ENCODE data around the gene ARHGAP35.
A peak's percentile ranks its signal among the peaks of the same experiment; 100 is the strongest.
"Not testable (repeated sequence)": the region's sequence is repeated elsewhere in the genome, so short reads cannot be mapped to it uniquely, and the experiment has no call there.

Gene ARHGAP35

GRCh38 chr19:46845959-46846459 lies 14.8 kb upstream of the ARHGAP35 start:
- DNase-seq = no peak

DNA sequence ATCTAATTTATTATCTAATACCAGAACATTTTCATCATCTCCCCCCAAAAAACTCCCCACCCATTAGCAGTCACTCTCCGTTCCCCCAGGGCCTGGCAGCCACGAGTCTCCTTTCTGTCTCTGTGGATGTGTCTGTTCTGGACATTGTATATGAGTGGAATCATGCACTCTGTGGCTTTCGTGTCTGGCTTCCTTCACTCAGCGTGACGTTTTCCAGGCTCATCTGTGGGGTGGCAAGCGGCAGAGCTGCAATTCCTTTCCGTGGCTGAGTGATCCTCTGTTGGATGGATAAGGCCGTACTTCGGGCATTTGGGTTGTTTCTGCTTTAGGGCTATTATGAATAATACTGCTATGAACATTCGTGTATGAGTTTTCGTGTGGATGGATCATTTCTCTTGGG lies 13.3 kb upstream of the ARHGAP35 start:
- DNase-seq = no peak

DNA sequence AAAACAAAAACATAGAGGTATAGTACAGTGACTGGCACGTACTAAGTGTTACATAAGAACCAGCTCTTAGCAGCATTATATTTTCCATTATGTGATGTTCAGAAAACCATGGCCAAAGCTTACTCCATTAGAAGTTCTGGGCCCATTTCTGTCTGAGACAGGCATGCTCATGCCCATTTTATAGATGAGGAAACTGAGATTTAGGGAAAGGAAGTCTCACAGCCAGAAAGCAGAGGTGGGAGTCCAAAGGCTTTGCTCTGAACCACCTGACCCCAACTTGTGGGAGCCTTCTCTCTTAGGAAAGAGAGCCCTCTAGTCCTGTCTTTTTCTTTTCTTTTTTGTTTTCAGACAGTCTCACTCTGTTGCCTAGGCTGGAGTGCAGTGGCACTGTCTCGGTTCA lies 12.4 kb upstream of the ARHGAP35 start:
- DNase-seq = no peak

DNA sequence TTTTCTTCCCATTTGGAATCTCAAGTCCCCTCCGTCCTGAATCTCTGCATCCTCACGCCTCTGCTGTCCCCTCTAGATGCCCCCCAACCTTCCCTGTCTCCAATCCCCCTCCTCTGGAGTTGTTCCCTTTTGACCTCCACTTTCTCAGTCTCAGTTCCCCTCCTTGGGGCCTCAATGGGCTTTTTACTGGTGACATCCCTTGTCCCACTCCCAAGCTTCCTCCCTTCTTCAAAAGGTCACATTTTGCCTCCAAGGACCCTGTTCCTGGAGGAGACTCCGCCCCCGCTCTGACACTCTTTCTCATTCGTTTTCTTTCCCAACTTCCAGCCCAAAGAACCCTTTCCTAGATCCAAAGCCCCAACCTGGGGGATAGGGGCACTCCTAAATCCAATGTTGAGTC lies 11.2 kb upstream of the ARHGAP35 start:
- no peak for DNase-seq

DNA sequence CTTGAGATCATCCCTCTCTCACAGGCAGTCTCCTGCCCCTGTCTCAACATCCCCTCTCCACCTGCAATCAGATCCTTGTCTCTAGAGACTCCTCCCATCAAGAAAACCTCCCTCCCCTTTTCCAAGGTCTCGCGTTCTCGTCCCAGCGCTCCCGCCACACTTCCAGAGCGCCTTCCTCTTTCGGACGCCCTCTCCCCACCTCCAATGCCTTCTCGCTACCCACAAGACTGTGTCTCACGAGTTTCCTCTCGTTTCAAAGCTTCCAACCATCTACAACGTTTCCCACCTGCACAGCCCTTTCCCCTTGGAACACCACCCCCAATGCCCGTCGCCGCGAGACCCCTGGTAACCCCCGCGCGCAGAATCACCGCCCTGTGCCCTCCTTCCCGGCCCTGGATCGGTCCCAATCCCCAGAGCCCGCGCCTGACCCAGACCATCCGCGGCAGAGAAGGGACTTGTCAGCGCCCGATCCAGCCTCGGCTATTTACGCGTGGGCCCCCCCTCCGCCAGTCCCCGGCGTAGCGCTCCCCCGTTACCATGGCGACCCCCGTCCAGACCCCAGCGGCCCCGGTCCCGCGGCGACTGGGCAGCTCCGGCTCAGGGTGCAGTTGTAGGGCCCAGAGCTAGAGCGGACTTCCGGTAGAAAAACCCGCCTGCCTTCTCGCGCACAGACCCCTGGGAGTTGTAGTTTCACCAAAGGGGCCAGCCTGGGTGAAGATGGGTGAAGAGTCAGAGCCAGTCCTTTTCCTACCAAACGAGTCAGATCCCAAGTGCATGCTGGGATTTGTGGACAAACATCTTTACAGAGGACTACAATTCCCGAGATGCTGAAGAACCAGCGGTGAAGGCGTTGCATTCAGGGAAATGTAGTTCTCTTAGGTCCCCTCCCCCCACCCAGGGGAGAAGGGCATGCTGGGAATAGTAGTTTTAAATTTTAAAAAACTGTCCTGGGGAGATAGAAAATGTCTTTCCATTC lies 10.3 kb upstream of the ARHGAP35 start, which contains the start of gene AP2S1:
Gene AP2S1, minus strand, starts transcription at position 619 of the 976 bp plus-strand sequence. Its CDS starts 80 bp downstream, at position 539.
- peak; percentile 94 for DNase-seq

DNA sequence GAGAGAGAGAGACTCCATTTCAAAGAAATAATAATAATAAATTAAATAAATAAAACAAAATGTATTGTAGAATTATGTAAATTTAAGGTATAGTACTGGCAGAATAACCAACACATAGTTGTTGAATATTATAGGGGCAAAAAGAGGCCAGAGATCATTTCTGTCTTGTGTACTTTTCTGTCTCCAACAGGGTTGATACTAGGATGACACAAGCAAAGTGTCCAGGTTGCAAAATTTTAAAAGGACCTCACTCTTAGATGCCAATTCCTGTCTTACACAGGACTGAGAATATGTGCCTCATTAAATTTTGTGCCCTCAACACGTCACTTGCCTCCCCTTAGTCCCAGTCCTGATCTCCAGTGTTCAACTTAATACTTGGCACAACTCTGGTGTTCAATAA lies 8.0 kb upstream of the ARHGAP35 start:
- DNase-seq = no peak

GRCh38 chr19:46854698-46855097 lies 6.1 kb upstream of the ARHGAP35 start:
- not testable (repeated sequence) for DNase-seq

DNA sequence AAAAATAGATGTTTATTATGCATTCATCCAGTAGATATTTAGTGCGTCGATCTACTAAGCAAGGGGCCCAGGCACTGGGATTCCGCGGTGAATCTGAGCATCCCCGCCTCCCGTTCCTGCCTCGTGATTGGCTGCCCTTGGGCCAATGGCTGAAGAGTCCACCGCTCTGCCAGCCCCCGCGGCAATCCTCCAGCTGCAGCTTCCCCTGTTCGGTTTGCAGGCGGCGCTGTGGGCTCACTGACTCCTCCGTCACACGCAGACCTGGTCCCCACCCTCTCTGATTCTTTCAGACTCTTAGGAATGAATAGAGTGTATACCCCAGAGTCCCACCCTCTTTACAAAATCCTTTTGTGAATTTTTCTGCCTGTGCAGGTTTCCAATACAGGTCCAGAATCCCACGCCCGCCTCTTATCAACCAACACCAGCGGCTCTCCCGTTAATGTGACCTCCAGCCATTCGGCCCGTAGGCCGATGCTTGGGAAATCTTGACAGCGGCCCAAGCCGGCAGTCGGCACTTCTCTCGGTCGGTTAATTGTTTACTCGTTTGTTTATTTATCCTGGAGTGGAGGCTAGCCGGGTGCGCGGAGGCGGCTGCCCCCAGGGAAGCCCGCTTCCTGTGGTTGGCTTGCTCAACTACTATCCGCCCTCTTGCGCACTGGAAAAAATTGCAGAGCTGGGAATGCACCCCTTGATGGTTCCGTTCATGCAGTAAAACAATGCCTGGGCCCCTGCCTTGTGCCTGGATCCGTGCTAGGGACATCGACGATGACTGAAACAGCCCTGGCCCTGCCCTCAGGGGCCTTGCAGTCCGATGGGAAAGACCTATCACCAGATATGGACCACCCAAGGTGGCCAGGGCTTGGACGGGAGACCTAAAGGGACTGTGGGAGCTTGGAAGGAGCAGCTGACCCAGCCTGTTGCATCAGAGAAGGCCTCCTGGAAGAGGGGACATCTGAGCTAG lies 4.5 kb upstream of the ARHGAP35 start:
- DNase-seq = peak; percentile 93

DNA sequence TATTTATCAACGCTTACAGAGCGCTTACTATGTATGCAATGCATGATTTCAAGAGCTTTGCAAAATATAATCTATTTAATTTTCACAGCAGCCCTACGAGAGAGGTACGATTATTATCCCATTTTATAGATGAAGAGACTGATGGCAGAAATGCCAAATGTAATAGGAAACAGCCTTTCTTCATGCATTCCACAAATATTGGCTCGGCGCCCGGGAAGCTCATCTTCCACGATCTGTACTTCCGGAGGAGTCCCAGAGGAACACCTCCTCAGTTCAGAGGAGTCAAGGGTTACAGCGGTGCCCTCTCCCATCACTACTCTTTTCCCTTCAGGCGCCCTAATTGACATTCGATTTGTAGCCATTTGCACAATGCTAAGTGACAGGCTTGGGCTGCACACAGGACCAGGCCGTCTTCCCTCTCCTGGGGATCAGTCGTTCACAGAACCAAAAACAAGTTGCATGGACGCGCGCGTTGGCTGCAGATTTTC lies 1.1 kb upstream of the ARHGAP35 start:
- no peak for DNase-seq

DNA sequence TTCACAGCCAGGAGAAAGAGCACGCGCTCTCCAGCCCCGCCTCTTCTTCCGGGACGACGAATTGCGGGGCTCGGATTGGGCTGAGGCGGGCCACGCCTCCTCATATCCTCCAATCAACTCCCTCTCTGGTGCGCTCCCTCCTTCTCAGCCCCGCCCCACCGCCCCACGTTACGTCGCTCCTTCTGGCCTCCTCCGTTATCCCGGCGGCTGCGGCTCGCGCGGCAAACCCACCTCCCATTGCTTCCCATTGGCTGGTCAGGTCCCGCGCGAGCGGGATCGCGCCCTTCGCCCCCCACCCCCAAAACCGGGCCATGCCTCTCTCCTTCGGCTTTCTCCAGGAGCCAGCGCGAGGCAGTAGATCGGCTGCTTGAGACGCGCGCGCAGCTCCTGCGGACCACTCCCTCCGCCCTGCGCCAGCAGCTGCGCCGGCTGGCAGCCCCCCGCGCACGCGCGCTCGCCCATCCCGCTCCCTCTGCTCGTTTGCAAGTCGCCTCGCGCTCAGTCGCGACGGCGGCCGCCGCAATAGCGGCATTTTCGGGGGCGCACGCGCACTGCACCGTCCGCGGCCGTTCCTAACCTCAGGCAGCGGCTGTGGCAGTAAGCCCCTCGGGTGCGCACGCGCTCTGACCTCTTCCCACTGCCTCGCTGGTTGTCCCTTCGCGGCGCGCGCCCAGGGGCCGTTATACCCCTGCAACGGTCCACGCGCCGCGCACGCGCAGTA lies 512 bp upstream of the ARHGAP35 start:
- peak; percentile 98 for DNase-seq

- DNase-seq = no peak
Observed at GRCh38 chr19:46861691-46862502, 1.1 kb downstream of the ARHGAP35 start.

GRCh38 chr19:46862503-46862834 lies 1.7 kb downstream of the ARHGAP35 start:
- no peak for DNase-seq

- no peak for DNase-seq
Observed at GRCh38 chr19:46862974-46863632, 2.3 kb downstream of the ARHGAP35 start.

- DNase-seq = no peak
Observed at GRCh38 chr19:46863818-46864629, 3.2 kb downstream of the ARHGAP35 start.

GRCh38 chr19:46866407-46867136 lies 5.8 kb downstream of the ARHGAP35 start:
- DNase-seq = no peak

GRCh38 chr19:46867170-46867569 lies 6.4 kb downstream of the ARHGAP35 start:
- no peak for DNase-seq

DNA sequence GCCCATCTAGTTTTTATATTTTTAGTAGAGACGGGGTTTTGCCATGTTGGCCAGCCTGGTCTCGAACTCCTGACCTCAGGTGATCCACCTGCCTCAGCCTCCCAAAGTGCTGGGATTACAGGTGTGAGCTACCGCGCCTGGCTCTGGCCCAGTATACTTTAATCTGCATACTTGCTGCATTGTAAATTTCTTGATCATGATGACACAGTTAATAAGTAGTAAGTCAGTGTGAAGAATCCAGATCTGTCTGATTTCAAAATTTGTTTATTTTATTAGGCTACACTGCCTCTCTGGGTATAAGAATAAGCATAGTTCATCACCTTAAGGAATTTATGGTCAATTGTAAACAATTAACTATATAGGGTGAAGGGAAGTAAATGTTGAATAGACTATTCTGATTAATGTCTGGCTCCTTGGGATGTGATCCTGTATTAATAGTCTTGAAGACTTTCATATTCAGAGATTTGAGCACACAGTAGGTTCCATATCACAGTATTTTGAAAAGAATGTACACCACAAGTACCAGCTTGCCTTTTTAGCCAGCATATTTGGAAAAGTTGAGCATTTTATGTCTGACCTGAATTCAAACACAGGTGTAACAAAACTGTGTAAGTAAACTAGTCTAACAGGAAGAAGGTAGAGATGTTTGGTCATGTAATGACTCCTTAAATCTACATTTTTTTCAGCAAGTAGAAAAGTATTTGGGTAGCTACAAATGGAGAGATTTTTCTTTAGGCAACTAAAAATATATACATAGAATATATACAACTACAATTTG lies 7.4 kb downstream of the ARHGAP35 start:
- no peak for DNase-seq

DNA sequence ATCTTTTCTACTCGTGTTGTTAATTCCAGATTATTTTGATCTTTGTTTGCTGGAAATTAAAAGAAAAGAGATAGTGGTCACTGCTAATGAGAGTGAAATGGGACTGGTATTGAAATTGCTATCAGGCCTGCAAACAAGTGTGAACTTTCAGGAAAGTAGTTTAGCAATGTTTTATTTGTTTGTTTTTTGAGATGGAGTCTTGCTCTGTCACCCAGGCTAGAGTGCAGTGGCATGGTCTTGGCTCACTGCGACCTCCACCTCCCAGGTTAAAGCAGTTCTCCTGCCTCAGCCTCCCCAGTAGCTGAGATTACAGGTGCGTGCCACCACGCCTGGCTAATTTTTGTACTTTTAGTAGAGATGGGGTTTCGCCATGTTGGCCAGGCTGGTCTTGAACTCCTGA lies 10.4 kb downstream of the ARHGAP35 start:
- not testable (repeated sequence) for DNase-seq
